Measurements from ENCODE around the gene GSN.

The GSN gene

DNA sequence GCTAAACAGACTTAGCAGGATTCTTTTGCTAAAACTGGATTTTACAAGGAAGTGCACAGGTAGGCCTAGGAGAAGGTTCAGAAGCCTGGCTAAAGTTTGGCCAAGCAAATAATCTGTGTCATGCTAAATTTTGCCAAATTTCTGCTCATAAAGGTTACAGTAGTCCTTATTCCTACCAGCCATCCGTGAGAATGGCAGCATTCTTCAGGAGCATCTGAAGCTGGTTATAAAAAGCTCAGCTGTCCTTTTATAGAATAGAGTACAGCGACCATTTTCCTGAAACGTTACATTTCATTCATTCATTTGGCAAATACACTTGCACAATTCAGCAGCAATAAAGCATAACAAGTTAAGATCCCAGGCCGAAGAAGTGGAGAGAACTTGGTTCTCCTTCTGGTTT is 6.9 kb downstream of the GSN start:
- no peak for DNase-seq

DNA sequence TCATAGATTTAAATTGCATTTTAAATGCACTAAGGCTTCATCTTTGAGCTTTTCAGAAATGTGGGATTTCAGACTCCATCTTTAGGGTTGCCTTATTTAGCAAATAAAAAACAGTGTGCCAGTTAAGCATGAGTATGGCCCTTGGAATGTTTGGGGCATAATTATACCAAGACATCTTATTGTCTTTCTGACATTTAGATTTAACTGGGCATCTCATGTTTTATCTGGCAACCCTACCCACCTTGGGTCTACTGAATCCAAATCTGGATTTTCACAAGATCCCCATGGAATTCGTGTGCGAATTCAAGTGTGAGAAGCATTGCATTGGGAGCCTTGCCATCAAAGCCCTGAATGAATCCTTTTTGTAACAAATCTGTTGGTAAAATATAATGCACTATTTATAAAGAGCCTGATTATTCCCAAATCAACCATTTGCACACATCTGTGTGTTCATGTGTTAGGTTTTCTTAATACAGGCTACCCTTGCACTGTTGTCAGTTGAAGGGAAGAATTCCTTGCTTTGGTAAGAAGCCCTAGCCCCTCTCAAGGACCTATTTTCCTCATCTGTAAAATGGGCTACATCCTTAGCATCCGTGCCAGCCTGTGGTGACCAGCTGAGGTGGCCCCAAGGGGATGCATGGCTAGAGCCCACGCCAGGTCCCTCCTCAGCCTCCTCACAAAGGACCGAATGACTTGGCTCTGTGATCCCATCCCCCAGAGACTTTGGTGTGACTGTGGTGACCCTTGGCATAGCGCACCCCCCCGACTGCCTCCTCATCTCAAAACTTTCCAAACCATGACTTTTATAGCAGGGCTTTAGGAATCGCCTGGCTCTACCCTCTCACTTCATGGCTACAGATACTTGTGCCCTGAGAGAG is 8.1 kb downstream of the GSN start:
- no peak for DNase-seq

DNA sequence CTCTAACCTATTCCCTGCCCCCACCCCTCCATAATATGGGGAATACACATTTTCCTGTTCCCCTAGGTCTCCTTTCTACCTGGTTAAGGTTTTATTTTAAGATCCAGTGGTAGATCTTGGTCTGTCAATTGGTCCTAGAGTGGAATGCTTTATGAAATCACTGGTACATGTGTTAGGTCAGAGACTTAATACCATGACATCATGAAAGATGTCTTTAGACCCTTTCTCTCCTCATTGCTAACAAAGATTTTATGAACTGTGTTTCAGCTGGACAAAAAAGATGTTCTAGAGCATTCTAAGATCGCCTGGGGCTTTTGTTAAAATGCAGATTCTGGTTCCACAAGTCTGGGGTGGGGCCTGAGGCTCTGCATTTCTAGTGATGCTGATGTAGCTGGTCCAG is 9.1 kb downstream of the GSN start:
- no peak for DNase-seq

DNA sequence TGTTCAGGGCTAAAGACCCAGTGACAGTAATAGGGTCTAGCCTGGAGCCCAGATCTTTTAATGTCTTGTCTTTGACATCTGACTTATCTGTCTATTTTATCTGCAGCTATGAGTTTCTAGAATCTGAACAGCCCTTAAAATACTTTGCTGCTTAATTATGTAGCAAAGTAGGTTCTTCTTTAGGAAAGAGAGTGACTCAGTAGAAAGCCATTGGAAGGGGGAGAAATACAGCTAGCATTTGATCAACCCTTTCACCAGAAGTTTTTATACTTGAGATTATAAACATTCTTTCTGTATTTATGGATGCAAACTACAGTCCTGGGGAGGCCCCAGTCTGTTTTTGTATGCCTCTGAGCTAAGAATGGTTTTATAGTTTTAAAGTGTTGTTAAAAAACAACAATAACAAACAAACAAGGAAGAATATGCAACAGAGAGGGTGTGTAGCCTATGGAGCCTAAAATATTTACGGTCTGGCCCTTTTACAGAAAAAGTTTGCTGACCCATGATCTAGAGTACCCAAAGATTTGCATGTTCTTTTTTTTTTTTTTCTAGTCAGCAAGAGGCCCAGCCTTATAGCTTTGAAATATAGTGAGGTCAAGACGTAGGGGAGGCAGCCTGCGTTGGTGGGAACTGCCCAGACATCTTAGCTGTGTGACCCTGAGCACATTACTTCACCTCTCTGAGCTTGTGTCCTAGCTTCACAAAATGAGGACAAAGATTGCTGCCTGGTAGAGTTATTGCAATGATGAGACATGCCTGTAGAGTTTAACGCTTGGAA is 9.7 kb downstream of the GSN start:
- DNase-seq, result peak; percentile 63

DNA sequence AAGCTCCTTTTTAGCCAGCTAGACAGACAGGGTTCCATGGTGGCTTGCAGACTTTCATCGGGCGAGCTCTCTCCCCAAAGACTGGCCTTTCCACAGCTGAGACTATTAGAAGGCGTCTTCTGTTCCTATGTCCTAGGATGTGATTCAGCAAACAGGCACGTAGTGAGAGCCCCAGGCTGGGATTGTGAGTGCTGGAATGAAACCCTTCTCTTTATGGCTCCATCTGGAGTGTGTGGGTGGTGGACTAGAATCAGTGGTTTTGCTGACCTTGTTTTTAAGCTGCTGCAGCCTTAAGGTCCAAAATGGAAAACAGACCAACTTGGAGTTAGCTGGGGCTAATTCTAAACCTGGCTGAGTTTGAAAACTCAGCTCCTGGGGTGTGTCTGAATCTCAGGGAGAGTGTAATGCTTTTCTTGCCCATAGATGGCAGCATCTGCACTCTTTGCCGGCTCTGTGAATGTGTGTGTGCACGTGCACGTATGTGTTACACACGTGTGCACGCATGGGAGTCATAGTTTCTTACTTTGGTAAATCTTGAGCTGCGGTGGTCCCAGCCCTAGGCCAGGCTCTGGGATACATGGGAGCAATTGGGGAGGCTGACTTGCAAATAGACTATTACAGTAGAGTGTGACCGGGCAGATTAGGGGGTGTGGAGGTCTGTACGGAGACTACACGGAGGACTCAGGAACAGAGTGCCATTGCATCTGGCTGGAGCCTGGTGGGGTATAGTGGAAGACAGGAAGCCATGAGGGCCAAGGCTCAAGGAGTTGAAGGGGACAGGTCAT is 10.7 kb downstream of the GSN start:
- peak; percentile 58 for DNase-seq

DNA sequence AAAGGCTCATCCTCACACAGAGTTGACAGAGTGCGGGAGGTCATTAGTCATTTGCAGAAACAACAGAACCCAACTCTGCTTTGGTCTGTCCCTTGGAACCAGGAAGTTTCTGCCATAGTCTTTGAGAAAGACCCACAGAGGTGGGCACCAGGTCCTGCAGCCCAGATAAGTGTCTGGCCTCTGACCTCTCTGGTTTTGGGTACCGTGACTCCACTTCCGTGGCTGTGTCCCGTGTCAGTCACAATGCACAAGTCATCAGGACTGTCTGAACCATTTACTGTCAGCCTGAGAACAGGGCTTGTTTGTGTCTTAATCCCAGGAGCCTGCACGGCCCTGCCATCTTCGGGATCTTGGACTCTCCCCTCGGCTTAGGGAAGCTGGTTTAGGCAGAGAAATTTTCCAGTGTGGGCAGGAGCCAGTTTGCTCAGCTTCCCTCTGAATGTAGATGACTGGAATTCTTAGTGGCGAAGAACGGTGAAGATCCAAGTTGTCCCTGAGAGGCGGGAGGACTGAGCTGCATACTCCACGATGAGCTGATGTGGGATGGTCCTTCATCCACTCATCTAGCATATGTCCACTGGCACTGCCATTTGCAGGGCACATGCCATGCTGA is 11.9 kb downstream of the GSN start:
- DNase-seq, result peak; percentile 77

DNA sequence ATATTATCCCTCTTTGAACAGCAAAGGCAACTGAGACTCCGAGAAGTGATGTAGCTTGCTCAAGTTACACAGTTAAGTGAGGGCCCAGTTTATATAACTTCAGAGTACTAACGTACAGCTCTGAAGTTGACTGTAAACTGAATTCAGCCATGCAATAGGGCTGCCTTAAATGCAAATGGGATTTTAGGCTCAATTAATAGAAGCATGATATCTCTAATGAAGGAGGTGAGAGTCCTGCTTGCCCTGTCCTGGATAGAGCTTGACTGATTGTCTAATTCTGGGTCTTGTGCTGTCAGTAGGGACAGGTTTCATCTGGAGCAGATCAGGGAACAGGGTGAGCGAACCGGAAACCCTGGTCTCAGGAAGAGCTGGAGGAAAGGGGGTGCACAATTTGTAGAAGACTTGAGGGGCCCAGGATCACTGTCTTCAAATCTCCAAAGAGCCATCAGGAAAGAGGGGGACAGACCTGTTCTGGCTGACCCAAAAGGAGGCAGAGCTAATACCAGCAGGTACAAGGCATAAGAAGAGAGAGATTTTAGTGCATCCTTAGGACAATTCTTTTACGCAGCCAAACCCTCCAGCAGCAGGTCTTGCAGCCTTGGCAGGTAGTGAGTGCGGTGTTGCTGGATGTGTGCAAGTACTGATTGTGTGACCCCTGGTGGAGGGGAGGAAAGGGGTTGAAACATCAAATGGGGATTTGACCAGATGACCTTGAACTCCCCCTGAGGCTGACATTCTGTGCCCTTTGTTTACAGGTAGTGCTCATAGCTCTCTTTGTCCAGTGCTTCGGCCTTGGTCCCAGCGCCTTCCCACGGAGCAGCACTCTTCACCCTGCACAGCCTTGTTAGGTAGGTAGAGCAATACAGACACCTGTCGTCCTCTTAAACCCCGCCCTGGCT is 13.0 kb downstream of the GSN start:
- DNase-seq, result no peak

DNA sequence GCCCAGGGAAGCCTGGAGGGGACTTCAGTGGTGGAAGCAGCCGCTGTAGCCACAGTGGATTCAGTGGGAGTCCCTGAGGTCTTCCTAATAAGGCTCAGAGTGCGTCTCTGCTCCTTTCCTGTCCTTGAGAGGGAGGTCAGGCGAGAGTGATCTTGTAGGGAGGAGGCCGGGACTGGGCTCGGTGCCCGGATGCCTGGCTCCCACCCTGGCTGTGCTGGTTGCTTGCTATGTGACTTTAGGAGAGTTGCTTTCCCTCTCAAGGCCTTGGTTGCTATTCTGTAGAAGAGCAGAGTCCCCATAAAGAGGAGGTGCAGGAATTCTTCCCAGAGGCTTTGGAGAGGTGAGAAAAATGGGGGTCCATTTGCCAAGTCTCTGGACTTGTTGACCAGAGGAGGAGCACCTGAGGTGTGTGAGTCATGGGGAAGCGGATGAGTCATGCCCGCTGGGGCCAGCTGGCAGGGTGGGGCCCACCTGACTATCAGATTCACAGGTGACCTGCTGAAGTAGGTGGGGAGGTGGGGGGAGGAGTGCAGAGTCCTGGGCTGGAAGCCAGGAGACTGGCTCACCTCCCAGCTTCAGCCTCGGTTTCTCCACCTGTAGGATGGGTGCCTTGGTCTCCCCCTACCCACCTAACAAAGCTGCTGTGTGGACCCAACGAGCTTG is 13.8 kb downstream of the GSN start:
- peak; percentile 5 for DNase-seq

DNA sequence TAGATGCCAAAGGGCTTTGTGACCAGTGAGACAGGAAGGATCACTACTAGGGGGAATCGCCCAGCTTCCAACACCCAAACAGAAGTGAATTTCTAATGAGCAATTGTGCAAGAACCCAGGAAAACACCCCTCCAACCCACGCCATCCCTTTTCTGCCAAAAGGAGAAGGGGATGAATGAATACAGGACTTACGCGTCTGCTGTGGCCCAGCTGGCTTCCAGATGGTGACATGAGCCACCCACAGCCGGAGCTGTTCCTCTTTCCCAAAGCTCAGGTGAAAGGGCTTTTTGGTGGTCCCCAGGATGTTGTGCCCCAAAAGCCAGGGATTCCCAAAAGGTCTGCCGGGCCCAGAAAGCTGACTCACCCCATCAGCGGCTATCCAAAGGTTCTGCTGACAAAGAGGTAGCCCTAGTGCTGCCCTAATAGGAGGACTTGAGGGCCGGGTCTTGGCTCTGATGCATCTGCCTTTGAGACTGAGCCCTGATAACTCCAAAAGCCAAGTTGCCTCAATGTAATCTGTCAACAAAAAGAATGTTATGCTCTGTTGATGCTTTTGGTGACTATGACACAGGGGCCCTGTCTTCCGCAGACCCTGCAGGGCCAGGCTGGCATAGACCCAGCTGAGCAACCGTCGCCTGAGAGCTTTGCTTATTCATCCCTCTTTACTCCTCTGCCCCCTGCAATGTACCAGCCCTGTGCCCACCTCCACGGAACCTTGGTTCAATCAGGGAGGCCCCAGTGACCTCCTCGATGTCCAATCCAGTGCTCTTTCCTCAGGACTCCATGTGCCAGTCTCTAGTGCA is 14.5 kb downstream of the GSN start:
- DNase-seq, result peak; percentile 98

DNA sequence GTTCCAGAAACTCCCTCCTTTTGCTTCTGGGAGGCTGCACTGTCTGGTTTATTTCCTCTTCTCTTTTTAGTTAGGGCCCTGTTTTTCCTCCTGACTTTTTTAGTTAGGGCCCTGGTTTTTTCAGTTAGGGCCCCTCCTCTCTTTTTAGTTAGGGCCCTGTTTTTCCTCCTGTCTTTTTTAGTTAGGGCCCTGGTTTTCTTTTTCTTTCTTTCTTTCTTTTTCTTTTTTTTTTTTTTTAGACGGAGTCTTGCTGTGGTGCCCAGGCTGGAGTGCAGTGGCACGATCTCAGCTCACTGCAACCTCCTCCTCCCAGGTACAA is 15.1 kb downstream of the GSN start:
- peak; percentile 68 for DNase-seq

DNA sequence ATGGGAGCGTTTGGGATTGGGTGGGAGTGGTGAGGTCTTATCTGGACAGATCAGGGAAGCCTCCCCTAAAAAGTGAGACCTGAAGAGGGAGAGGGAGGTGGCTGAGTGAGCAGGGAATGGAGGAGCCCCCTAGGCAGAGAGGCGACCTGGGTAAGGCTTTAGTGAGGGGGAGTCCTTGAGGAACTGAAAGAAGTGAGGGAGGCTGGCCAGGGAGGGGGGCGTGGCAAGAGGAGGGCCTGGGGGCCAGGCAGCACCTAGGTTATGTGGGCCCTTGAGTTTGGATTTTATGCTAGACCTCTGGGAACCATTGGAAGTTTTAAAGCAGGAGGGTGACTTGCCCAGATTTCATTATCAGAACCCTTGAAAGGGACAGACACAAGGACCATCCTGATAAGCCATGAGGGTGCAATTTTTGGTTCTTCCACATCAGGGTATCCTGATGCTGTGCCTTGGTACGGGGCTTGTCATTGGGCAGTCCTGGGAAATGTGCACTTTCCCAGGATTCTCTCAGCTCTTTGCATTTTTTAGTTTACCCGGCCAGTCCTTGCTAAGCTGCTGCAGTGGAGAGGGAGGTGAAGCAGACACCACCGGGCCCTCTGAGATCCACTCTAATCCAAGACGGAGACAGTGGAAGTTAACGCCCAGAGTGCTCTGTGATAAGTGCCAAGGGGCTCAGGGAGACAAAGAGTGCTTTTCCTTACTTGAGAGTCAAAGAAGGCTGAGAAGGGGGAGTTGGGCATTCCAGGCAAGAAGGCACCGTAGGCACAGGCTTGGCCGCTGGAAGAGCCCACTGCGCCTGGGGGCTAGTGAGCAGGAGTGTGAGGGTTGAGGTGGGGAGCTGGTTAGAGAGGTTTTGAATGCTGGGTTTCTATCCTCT is 16.1 kb downstream of the GSN start:
- DNase-seq, result peak; percentile 40

DNA sequence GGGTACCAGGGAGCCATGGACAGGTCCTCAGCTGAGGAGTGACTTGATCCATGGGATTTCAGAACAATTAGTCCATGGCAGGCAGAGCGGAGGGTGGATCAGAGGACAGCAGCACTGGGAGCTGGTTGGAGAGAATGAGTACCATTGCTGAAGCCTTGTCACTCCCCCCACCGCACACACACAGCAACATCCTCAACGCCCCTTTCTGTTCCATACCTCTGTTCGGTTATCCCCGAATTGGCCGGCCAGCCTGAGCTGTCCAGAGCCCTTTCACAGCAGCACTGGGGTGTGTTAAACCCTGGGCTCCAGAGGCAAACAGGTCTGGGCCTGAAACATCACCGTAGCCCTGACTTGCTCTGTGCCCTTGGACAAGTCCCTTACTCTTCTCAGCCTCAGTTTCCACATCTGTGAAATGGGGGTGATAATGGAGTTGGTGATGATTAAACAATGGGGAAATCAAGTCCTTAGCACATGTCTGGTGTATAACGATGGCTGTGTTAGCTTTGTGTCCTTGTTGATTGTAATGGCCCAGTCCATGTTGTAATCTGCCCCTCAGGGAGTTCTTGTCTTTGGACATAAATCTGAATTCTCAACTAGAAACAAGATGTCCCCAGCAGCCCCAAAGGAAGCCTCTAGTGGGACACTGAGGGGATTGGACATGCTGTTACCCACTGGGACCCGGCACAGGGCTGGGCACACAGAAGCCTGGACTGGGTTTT is 16.9 kb downstream of the GSN start:
- no peak for DNase-seq

DNA sequence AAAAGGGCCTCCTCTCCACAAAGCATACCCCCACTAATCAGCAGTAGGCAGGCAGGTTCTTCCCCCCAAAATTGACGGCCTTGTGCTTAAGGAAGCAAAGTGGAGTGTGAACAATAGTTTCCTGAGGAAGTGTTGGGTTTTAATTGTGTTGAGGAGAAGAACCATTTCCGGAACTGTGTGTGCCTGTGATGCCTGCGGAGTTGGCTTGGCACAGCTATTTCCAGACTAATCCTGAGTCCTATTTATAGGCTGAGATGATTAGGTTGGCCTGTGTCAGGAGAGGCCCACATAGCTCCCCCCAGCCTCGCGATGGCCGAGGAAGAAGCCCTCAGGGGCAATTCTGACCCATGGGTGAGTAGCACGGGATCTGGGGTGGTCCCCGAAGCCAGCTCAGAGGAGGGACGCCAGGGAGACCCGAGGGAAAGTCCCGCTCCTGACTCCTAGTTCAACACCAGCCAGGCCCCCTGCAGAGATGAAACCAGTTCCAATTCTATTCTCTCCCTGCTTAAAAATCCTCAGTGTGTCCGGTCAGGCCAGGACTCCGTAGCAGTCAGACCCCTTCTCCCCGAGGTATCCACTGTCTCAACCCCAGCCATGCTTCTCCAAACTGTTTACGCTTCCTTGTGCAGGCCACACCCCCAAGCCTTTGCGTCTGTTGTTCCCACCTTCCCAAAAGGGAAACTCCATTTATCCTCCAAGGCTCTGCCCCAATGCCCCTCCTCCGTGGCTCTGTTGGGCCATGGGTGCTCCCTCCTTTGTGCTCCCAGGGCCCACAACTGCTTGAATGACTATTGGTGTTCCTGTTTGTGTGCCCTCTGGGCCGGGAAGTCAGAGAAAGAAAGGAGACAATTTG is 18.1 kb downstream of the GSN start:
- DNase-seq, result peak; percentile 80

DNA sequence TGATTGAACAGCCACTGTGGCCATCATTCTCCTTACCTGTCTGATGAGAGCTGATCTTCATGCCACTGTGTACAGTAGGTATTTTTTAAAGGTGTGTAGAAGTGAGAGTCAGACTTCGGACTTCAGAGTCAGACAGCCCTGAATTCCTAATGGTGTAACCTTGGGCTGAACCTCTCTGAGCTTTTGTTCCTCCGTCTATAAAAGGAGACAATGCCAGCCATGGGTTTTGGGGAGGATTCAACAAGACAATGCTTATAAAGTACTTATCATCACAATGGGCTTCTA is 18.7 kb downstream of the GSN start:
- no peak for DNase-seq

DNA sequence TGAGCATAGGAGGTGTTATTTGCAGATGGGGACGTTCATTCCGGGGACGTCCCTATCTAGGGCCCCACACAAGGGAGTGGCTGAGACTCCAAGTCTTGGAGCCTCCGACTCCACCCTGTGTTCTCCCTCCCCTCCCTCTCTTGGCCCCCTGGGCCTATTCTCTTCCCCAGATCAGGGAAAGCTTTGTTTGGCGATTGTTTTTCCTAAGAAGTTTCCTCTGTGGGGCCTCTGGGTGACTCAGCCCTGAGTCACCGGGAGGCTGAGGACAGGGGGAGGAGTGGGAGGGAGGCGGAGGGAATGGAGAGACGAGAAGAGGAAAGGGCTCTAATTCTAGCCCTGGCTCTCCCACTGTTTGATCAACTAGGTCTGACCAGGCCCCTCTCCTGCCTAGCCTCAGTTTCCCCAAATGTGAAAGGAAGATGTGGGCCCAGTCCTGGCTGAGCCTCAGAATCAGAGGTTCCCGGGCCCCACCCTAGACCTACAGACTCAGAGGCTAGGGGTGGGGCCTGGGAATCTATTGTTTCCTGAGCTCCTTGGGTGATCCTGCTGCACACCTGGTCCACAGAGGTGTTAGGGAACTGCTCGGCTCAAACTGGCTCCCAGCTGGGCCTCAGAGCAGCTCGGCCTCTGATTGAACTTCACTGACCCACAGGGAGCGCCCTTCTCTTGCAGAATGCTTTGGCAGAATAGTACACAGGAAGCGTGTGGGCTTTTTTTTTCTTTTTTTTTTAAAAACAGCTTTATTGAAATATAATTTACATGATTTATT is 19.2 kb downstream of the GSN start:
- DNase-seq, result peak; percentile 90

DNA sequence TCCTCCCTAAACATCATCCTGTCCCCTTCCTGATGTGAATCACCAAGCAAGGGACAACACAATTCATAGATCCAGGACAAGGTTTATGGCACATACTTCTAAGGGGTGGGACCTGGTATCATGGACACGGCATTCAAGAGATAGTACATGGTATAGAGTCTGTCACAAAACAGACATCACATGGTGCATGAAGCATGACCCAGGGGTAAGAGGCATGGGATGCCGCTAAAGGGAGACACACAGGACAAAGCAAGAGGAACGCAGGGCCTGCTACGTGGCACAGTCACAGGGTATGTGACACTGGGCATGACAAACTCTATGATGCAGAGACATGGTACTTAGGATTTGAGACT is 20.7 kb downstream of the GSN start:
- DNase-seq, result peak; percentile 65

DNA sequence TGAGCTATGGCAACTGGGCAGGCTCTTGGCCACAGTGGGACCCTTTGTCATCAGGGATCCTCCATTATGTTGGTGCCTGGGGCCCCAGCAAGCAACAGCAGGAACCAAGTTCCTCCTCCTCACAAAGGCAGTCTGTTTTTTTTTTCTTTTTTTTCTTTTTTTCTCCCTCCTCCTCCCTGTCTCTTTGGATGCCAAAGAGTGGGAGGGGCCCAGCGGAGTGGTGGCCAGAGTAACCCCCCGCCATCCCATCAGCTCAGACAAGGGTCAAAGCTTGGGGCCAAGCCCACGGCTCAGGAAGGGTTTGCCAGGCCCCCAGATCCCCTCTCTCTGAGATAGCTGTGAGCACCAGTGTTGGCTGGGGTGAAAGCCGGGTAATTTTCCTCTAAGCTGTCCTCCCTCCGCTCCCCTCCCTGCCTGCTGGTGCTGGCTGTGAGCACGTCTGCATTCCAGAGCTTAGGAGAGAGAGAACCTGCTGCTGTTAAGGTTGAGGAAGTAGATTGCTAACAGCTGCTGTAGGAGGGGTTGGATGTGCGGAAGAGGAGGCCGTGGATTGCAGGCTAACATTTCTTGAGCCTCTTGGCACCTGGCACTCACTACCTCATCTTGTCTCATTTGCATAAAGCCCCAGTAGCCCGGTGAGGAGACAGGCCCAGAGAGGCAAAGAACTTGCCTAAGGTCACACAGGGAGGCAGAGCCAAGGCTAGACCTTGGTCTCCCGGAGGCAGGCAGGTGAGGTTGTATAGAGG is 21.2 kb downstream of the GSN start:
- DNase-seq, result peak; percentile 45
